ENCODE measurements around the gene PTPN3. TPM values are rescaled to one million over a fixed set of nuclear protein-coding genes. Genes with fewer than 3 reads are reported as not detected.
A peak's percentile ranks its signal among the peaks of the same experiment; 100 is the strongest.

Gene PTPN3
- total RNA-seq, 2 donors from 2014 or later = 16.9 to 20.3 TPM

GRCh38 chr9:109328978-109329637 is 169.0 kb downstream of the PTPN3 start:
- Histone ChIP-seq H3K27me3 (replicated peaks; ENCODE audit: insufficient read depth) (no peaks in the 10 kb centered on the region), H3K27ac (peak overlapping the region; percentile 46 to 64), H3K4me3 (peak overlapping the region; percentile 40), H3K4me1 (ENCODE audit: control insufficient read depth in 1 of 2, low read depth in 2 of 2) (peaks cover 3 to 26% of the 10 kb centered on the region in 2 donors), H3K36me3 (no peaks in the 10 kb centered on the region), H3K9me3 (no peaks in the 10 kb centered on the region)
- ATAC-seq (ENCODE audit: insufficient number of reproducible peaks, low FRiP score, low read depth) (no peak), DNase-seq (ENCODE audit: low spot score) (peak; percentile 24)
- TF ChIP-seq, protein P1, sequence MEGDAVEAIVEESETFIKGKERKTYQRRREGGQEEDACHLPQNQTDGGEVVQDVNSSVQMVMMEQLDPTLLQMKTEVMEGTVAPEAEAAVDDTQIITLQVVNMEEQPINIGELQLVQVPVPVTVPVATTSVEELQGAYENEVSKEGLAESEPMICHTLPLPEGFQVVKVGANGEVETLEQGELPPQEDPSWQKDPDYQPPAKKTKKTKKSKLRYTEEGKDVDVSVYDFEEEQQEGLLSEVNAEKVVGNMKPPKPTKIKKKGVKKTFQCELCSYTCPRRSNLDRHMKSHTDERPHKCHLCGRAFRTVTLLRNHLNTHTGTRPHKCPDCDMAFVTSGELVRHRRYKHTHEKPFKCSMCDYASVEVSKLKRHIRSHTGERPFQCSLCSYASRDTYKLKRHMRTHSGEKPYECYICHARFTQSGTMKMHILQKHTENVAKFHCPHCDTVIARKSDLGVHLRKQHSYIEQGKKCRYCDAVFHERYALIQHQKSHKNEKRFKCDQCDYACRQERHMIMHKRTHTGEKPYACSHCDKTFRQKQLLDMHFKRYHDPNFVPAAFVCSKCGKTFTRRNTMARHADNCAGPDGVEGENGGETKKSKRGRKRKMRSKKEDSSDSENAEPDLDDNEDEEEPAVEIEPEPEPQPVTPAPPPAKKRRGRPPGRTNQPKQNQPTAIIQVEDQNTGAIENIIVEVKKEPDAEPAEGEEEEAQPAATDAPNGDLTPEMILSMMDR (IDR thresholded peaks at IDR 0.05) = no peak

Other genes with a start within 250 kb of the PTPN3 start
- 1 to 10 TPM in 1 of 2 donors, under 1 TPM in 1; 0.27 to 1.1 TPM for gene EPB41L4B, start 177.2 kb downstream of the PTPN3 start, total RNA-seq